Measurements from ENCODE around the gene STIL.

GRCh38 chr1:47337350-47337749, 23.4 kb upstream of the STIL start:
- TF ChIP-seq USF2 (IDR thresholded peaks at IDR 0.05; ENCODE audit: low read depth, low read length) (no peak), USF2 (CRISPR knock-in tag; IDR thresholded peaks at IDR 0.05; ENCODE audit: borderline replicate concordance) (no peak), ZSCAN20 (CRISPR knock-in tag; IDR thresholded peaks at IDR 0.05; ENCODE audit: borderline replicate concordance) (no peak)

Measured in HepG2 (cell line).